GM21529 (cell line): ENCODE data around the gene SYAP1.
A peak's percentile ranks its signal among the peaks of the same experiment; 100 is the strongest.
"Not testable (repeated sequence)": the region's sequence is repeated elsewhere in the genome, so short reads cannot be mapped to it uniquely, and the experiment has no call there.

Experiments used
- ATAC-seq: cut with Tn5 transposase; IDR thresholded peaks from one replicate; pipeline ENCODE4 v1.9.1; 2021; ENCODE audit not compliant: unreplicated experiment

The SYAP1 gene, protein sequence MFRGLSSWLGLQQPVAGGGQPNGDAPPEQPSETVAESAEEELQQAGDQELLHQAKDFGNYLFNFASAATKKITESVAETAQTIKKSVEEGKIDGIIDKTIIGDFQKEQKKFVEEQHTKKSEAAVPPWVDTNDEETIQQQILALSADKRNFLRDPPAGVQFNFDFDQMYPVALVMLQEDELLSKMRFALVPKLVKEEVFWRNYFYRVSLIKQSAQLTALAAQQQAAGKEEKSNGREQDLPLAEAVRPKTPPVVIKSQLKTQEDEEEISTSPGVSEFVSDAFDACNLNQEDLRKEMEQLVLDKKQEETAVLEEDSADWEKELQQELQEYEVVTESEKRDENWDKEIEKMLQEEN

DNA sequence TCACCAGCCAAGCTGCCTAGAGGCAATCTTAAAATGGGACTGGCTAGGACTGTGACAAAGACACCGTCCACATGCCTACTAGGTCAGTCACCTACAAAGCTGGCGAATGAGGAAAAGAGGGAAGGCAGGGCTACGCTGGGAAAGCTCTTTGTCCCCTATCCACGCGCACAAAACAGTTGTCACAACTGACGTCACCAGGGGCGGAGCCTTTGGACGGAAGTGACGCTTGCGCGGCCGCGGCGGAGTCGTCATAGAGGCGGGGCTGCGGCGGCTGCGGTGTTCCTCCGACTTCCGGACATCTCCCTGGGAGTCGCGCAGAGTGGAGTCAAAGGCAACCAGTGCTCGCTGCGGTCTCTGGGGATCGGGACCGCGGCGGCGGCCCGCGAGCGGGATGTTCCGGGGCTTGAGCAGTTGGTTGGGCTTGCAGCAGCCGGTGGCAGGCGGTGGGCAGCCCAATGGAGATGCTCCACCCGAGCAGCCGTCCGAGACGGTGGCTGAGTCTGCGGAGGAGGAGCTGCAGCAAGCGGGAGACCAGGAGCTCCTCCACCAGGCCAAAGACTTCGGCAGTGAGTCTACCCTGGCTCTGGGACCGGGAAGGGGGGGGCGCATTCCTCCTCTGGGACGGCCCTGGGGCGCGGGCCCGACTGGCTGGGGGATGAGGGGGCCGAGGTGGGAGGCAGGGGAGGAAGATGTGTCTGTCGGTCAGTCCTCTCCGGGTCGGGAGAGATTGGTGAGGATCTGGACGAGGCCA, at the start of gene SYAP1:
SYAP1 (plus strand) TSS at position 279 of the 751 bp plus-strand sequence; CDS start at position 392, 113 bp downstream.
- peak; percentile 99 for ATAC-seq

DNA sequence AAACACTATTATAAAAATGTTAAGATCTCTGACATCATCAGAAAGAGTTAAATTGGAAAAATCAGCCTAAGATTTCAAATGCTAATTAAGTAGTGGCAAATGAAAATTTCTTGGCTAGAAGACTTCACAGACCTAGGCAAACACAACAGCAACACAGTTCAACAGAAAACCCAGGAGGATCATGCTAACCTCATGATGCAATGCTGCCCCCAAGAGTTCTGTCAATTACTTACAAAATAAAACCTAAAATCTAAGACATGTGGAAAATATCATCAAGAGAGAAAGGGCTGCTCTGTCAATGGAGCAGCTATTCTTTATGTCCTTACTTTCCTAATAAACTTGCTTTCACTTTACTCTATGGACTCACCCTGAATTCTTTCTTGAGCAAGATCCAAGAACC, 48.4 kb upstream of the SYAP1 start:
- no peak for ATAC-seq

DNA sequence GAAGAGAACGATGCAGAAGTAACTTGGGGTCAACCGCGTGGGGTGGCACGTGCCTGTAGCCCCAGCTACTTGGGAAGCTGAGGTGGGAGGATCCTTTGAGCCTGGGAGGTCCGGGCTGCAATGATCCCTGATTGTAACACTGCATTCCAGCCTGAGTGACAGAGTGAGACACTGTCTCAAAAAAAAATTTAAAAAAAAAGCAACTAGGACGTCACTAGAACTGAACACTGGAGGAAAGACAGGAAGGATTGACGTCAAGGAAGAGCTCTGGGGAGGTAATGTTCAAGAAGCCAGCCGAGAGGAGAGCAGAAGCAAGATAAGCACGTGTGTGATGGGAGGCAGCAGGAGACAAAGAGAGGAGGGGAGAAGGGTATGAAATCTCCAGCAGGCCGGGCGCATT, 40.7 kb upstream of the SYAP1 start:
- no peak for ATAC-seq

DNA sequence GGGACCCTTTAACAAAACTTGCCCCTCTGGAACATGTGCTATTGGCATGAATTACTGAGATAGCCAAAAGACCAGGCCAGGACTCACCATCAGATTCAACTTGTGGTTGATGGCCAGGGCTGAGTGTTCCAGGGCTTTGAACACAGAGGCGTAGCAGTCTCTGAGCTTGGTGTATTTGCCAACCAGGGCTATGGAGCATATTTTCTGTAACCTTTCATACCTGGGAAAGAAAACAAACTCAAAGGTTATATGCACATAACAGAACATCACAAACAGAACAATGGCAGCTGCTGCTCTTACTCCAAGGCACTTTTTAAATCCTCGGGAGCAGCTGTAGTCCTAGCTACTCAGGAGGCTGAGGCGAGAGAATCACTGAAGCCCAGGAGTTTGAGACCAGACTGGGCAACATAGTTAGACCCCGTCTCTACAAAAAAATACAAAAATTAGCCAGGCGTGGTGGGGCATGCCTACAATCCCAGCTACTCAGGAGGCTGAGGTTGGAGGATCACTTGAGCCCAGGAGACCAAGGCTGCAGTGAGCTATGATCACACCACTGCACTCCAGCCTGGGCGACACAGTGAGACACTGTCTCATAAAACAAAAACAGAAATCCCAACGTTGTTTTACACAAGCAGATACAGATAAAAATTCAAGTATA, 36.3 kb upstream of the SYAP1 start:
- ATAC-seq, result no peak

DNA sequence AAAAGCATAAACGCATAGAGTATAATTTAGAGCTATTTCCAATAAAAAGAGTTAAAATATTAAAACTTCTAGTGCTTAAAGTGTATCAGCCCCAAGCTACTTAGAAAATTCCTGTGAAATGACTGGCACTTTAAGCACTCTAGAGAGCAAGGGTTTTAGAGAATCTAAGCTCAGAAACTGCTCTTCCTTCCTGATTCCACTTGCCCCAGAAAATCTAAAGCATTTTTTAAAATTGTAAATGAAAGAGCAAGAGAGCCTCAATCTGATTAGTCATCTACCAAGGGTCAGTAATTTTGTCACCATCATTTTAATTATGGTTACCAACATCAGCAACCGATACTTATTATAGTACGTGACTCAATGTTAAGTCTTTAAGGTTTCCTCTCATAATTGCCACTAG, 31.9 kb upstream of the SYAP1 start:
- no peak for ATAC-seq

DNA sequence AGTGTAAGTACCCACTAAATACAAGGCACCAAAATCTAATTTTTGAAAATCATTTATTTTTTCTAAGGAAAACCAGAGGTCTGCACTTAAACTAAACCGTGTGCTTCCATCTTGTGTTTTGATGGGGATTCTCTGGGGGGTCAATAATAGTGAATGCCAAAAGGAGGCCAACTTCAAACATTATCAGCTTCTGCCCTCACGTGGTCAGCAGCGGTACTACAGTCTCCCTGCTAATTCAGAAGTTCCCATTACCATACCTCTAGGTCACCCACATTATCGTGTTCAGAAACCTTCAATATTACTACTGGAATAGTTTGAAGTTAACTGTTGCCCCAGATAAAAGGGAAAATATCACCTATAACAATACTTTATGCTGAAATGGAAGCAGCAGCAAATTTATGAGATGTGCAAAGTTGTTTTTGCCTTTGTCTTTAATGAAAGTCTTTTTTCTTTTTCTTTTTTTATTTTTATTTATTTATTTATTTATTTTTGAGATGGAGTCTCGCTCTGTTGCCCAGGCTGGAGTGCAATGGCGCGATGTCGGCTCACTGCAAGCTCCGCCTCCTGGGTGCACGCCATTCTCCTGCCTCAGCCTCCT, 24.2 kb upstream of the SYAP1 start:
- peak; percentile 83 for ATAC-seq

DNA sequence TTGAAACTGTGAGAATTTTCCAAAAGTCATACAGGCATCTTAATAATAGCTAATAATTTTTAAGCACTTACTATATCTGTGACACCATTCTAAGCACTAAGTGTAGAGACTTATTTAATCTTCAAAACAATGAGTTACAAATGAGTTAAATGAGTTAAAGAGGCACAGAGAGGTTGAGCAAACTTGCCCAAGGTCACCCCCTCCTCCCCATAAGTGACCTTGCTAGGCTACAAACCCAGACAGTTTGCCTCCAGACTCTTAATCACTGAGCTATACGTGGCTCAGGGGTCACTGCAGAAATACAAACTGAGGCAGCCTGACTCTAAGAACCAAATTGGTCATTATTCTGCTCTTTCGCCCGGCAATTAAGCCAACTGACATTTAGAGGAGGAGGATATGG, 22.5 kb upstream of the SYAP1 start:
- ATAC-seq, result no peak

DNA sequence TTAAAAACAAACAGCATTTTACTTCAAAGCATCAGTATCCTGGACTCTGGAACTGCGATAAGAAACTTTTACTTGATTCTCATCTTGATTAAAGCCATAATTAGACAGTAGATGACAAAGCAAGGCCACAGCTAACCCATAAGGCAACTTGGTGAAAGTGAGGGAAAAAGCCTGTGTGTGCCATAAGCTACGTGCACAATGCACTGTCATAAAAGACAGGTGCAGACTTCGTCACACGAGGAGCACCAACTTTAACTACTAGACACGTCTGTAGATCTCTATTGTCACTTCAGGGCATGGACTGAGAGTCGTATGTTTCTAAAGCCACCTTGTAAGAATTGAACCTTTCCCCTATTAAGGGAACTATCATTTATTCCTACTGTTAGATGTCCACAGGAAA, 20.0 kb upstream of the SYAP1 start:
- ATAC-seq, result no peak

DNA sequence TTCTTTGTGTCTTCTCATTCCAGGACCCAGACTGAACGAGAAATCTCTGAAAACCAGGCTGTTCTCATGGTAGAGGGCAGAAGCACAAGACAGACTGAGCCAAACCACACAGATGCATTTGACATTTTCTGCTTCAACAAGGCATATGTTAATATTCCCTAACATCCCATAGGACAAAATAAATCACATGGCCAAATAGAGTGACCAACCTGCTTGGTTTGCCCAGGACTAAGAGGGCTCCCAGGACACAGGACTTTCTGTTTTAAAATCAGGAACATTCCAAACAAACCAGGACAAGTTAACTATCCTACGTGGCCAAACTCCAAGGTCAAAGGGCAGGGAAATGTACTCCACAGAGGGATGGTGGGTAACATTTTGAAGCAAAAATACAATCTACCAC, 18.7 kb upstream of the SYAP1 start:
- ATAC-seq, result no peak

DNA sequence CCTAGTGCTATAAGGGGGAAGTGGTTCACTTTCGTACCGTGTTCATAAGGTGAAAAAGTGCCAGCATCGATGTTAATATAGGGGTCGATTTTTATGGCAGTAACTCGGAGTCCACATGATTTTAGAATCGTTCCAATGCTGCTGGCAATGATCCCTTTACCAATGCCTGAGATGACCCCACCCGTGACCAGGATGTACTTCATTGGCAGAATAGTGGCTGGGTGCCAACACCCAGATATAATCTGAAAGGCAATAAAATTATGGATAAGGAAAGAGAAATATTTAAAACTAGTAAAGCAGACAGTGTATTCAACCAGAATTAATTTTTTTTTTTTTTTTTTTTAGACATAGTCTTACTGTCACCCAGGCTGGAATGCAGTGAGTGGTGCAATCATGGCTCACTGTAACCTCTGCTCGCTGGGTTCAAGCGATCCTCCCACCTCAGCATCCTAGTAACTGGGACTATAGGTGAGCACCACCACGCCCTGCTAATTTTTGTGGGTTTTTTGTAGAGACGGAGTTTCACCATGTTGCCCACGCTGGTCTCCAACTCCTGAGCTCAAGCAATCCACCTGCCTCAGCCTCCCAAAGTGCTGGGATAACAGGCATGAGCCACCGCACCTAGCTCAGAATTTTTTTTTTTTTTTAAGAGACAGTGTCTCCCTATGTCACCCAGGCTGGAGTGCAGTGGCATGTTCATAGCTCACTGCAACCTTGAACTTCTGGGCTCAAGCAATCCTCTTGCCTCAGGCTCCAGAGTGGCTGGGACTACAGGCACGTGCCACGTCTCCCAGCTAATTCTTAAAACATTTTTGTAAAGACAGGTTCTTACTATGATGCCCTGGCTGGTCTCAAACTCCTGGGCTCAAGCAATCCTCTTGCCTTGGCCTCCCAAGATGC, 16.5 kb upstream of the SYAP1 start:
- no peak for ATAC-seq

DNA sequence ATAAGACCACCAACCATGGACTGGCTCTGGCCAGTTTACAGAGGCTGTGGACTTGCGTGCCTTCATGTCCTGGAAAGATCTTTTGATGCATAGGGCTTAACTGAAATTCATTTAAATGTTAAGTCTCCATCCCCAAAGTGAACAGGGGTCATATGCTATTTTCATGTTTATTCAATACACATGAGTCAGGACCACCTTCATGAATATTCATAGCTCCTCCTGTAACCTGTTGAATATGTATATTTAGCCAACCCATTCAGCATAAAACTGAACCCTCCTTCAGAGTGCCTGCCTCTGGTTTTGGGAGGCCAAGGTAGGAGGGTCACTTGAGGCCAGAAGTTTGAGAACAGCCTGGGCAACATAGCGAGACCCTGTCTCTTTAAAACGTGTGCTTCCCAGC, 14.0 kb upstream of the SYAP1 start:
- ATAC-seq, result peak; percentile 7

DNA sequence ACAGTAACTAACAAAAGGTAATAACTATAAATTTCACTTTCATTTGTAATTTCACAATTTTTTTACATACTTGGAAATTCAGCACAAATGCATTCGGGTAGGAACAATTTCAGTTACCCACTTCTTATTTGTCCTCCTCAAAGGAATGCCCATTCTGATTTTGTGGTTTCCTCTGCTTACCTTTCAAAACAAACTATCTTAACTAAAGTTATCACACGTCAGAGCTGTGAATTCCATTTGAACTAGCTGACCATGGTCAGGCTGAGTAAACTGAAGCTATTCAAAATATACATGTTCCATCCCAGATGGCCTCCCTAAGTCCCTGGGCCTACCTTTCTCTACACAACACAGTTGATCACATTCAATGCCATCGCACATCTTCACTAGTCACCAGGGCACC, 11.4 kb upstream of the SYAP1 start:
- ATAC-seq, result no peak

DNA sequence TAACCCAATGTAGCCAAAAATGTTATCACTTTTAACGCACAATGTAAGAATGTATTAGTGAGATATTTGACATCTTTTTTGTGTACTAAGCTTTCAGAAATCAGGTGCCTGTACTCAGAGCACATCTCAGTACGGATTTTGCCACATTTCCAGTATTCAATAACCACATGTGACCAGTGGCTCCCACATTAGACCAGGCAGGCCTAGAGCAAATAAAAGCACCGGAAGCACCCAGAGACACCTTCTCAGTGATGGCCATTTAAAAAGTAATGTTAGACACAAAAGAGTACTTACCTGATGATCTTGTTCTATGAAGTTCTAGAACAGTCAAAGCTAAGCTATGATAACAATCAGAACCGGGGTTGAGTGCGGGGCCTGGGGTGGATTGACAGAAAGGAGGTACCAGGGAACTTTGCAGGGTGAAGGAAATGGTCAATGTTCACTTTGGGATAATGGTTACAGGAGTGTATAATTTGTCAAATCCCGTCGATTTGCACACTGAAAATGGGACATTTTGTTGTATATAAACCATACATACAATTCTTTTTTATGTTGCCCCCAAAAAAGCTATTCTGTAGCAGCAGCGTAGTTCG, 8.1 kb upstream of the SYAP1 start:
- ATAC-seq, result peak; percentile 31

DNA sequence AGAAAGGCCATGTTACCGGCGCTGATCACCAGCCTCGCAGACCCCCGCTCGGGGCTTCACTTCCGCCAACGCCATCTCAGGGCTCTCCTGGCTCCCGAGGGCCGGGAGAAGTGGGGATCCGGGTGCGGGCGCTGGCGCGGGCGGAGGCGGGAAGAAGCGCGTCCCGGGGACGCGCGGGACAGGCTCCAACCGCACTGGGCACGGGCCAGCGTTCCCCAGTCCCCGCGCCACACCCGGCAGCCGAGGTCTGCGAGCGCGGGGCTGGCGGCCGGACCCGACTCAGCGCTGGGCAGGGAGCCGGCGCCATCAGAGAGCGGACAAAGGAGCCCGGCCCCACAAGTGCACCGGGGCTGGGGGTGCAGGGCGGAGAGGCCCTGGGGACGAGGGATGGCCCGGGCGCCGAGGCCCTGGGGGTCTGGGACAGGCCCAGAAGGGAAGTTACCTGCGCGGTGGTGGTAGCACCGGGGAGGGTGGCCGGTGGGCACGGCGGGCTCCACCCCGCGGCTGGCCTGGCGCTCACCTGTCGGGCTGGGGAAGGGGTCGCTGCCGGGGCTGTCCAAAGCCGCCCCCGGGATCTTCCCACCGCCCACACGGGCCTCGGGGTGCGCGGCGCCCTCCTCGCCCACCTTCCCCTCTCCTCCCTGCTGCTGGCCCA, 7.4 kb upstream of the SYAP1 start:
- ATAC-seq, result peak; percentile 36

DNA sequence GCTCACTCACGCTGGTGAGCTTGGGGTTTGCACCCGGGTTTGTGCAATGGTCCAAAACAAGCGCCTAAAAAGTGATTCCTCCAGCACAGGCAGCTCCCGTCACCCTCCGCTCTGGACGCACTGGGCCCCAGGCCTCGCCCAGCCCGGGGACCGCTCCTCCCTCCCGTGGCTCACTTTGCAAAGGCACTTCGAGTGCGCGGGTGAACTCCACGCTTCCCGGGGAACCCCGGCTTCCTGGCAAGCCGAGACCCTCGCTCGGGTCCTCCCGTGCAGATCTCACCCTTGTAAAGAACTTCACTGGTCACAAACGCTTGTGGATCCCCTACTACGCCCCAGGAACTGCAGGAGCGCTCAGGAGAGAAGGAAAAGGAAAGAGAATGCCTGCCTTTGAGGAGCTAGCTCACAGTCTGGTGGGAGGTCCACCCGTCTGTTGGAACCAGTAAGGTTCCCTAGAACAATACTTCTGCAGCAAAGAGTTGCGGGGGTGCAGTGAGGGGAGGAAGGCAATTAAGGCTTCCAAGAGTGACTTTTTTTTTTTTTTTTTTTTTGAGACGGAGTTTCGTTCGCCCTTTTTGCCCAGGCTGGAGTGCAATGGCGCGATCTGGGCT, 6.8 kb upstream of the SYAP1 start, which contains the start of gene CTPS2:
CTPS2 (minus strand) TSS at position 122 of the 608 bp plus-strand sequence. CDS start 9,767 bp downstream, outside the sequence.
- peak; percentile 78 for ATAC-seq

DNA sequence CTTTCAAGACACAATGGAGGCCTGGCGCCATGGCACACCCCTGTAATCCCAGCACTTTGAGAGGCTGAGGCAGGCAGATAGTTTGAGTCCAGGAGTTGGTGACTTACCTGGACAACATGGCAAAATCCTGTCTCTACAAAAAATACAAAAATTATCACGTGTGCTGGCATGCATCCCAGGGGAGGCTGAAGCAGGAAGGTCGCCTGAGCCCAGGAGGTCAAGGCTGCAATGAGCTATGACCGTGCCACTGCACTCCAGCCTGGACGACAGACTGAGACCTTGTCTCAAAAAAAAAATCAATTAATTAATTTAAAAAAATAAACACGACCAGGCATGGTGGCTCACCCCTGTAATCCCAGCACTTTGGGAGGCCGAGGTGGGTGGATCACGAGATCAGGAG, 4.9 kb upstream of the SYAP1 start:
- no peak for ATAC-seq

DNA sequence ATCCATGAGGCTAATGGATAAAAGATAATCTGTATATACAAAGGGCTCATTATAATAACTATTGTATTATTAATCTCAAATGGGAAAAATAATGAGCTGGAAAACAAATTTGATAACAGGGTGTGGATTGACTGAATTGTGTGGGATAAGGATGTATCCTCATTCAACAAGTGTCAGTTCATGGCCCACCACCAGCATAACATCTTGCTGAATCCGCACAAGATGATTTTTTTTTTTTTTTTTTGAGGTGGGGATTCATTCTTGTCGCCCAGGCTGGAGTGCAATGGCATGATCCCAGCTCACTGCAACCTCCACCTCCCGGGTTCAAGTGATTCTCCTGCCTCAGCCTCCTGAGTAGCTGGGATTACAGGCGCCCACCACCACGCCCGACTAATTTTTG, 3.8 kb upstream of the SYAP1 start:
- not testable (repeated sequence) for ATAC-seq

DNA sequence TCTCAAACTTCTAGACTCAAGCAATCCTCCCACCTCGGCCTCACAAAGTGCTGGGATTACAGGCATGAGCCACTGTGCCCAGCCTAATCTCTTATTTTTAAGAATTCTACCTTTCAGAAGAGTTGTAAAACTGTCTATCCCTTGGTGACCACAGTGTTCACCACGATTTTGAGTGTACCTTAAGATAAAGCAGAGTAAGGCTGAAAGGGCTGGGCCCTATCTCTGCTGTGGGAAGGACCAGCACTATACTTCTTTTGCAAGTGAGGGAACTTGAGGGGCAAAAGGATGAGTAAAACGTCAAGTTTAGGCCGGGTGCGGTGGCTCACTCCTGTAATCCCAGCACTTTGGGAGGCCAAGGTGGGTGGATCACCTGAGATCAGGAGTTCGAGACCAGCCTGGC, 3.0 kb upstream of the SYAP1 start:
- not testable (repeated sequence) for ATAC-seq

DNA sequence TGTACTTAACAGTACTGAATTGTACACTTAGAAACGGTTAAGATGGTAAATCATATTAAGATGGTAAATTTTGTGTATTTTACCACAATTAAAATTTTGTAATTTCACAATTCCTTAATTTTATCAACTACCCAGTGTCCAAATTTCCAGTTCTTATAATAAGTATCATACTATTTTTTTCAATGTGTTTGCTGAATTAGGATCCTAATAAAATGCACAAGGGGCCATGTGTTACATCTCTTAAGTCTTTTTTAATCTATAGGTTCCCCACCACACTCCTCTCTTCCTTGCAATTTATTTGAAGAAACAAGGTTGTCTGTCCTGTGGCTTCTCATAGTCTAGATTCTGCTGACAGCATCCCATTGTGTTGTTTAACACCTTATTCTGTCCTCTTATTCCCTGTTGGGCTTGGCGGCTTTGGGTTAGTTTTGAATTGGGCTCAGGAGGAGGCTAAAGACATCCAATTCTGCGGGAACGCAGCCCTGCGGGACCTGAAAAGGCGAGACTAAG, 533 bp upstream of the SYAP1 start:
- peak; percentile 32 for ATAC-seq
